AG09319 (cell line): ENCODE data around the gene PGM2L1.
"Not testable (repeated sequence)": the region's sequence is repeated elsewhere in the genome, so short reads cannot be mapped to it uniquely, and the experiment has no call there.

ENCODE experiments used
- DNase-seq: peaks from one replicate; pipeline ENCODE4 v3.0.0-alpha.2; 2010; ENCODE audit warnings: low read depth; ENCODE audit errors: extremely low read depth
- TF ChIP-seq, protein P1 (sequence below): IDR thresholded peaks from 2 replicates; pipeline ENCODE4 v1.5.1; 2011; ENCODE audit warnings: low read depth, mild to moderate bottlenecking, inconsistent platforms, low read length, moderate library complexity

The PGM2L1 gene

DNA sequence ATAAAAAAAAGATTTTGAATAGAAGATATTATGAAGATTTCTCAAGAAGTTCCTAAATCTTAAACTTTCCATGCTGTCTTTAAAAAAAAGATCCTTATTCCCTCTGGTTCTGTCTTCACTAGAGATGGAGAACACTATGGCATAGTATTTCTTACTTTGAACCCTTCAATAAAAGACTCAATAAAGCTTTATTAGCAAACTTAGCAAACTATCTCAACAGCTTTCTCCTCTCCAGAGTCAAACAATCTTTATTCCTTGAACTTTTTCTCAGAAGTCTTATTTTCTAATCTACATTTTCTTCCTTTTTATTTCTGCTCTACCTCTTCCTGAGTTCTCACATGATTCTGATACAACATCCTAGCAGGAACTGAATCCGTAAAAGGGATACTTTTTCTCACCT is 65.0 kb downstream of the PGM2L1 start:
- DNase-seq = no peak
- TF ChIP-seq, protein P1, sequence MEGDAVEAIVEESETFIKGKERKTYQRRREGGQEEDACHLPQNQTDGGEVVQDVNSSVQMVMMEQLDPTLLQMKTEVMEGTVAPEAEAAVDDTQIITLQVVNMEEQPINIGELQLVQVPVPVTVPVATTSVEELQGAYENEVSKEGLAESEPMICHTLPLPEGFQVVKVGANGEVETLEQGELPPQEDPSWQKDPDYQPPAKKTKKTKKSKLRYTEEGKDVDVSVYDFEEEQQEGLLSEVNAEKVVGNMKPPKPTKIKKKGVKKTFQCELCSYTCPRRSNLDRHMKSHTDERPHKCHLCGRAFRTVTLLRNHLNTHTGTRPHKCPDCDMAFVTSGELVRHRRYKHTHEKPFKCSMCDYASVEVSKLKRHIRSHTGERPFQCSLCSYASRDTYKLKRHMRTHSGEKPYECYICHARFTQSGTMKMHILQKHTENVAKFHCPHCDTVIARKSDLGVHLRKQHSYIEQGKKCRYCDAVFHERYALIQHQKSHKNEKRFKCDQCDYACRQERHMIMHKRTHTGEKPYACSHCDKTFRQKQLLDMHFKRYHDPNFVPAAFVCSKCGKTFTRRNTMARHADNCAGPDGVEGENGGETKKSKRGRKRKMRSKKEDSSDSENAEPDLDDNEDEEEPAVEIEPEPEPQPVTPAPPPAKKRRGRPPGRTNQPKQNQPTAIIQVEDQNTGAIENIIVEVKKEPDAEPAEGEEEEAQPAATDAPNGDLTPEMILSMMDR = no peak

DNA sequence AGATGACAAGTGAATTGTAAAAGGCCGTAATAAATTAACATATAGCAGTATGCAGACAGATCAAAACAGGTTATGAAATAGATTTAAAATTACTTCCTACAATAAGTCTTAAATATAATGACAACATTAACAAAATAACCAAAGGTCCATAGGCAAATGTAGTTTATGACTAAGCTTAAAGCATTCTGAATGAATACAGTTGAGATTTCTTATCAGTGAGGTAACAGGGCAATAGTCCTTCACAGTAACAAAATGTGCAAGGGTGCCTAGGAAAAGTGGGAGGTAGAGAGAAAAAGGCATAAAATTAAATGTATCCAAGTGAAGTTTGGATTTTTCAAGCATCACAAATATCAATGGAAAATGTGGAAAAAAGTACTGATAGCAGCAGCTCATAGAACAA is 65.9 kb downstream of the PGM2L1 start:
- DNase-seq = no peak
- TF ChIP-seq, protein P1 = no peak

GRCh38 chr11:74331000-74331399 is 67.2 kb downstream of the PGM2L1 start:
- not testable (repeated sequence) for DNase-seq

- DNase-seq = no peak
- TF ChIP-seq, protein P1 = no peak
These were observed 68.0 kb downstream of the PGM2L1 start for GRCh38 chr11:74330075-74330858.

- TF ChIP-seq, protein P1 = no peak
- DNase-seq = no peak
These were observed 71.2 kb downstream of the PGM2L1 start for GRCh38 chr11:74327076-74327475.

DNA sequence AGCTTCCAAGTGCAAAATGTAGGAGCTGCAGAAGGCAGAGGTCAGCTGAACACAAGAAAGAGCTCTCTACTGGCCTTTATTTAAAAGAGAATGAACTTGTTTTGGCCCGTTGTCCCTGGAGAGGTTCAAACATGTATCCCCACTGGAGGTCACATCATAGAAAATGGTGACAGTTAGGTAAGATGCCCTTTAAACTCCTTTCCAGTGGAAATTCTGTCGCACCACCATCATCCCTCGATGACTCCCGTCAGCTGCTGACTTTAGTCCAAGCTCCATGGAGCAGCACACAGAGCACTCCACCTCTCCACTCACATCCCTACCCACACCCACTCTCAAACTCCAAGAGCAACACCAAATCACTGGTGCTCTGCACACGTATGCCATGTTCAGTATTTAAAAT is 71.6 kb downstream of the PGM2L1 start:
- DNase-seq = no peak
- TF ChIP-seq, protein P1 = no peak

- peak; percentile 78 for DNase-seq
- TF ChIP-seq, protein P1 = no peak
These were observed 72.3 kb downstream of the PGM2L1 start for GRCh38 chr11:74325649-74326645.
